ENCODE results near the gene FRMD6. TPM values are rescaled to one million over a fixed set of nuclear protein-coding genes. Genes with fewer than 3 reads are reported as not detected.
"Not testable (repeated sequence)": the region's sequence is repeated elsewhere in the genome, so short reads cannot be mapped to it uniquely, and the experiment has no call there.

The FRMD6 gene
- polyA plus RNA-seq, 1 experiment, result 507 TPM

GRCh38 chr14:51744372-51745130 lies 92.8 kb downstream of the FRMD6 start:
- DNase-seq (ENCODE audit: low read depth), result no peak
- ChIA-PET CTCF (no interaction called here), POLR2A (no interaction called here)
- Histone ChIP-seq H3K36me3 (ENCODE audit: control insufficient read depth, insufficient read depth, low read length) (no peaks in the 10 kb centered on the region), H3K27me3 (ENCODE audit: control insufficient read depth, insufficient read depth, low read length) (no peaks in the 10 kb centered on the region), H3K4me3 (ENCODE audit: low read depth, low read length) (no peak overlapping the region)
- no peak for TF ChIP-seq CTCF (IDR thresholded peaks at IDR 0.05; ENCODE audit: insufficient read depth, low read depth, low read length)

- H3K27me3 ChIP-seq (ENCODE audit: control insufficient read depth, insufficient read depth, low read length); H3K36me3 ChIP-seq (ENCODE audit: control insufficient read depth, insufficient read depth, low read length); POLR2A ChIA-PET; DNase-seq (ENCODE audit: low read depth); CTCF ChIA-PET; H3K4me3 ChIP-seq (ENCODE audit: low read depth, low read length): not testable (repeated sequence)
Measured at GRCh38 chr14:51746823-51747222, 95.1 kb downstream of the FRMD6 start.

- POLR2A ChIA-PET, result no interaction called here
- no peak overlapping the region for H3K4me3 ChIP-seq (ENCODE audit: low read depth, low read length)
- no peaks in the 10 kb centered on the region for H3K27me3 ChIP-seq (ENCODE audit: control insufficient read depth, insufficient read depth, low read length)
- CTCF ChIA-PET, result interaction anchor here (0.6 to 2.8 kb wide), 3 partner anchors 26 to 473 kb away, joined by 3 to 10 read pairs (median 6); no protein-coding TSS in a partner anchor
- no peaks in the 10 kb centered on the region for H3K36me3 ChIP-seq (ENCODE audit: control insufficient read depth, insufficient read depth, low read length)
- no peak for TF ChIP-seq CTCF (IDR thresholded peaks at IDR 0.05; ENCODE audit: insufficient read depth, low read depth, low read length)
- DNase-seq (ENCODE audit: low read depth), result no peak
Measured at GRCh38 chr14:51750542-51750941, 98.8 kb downstream of the FRMD6 start.

- POLR2A ChIA-PET; H3K27me3 ChIP-seq (ENCODE audit: control insufficient read depth, insufficient read depth, low read length); DNase-seq (ENCODE audit: low read depth); H3K4me3 ChIP-seq (ENCODE audit: low read depth, low read length); H3K36me3 ChIP-seq (ENCODE audit: control insufficient read depth, insufficient read depth, low read length): not testable (repeated sequence)
- CTCF ChIA-PET, result interaction anchor here (2.2 to 2.8 kb wide), 2 partner anchors 25 to 468 kb away, joined by 6 to 10 read pairs; no protein-coding TSS in a partner anchor
Measured at GRCh38 chr14:51751611-51752345, 100.1 kb downstream of the FRMD6 start.

GRCh38 chr14:51757756-51758155 lies 106.0 kb downstream of the FRMD6 start:
- CTCF ChIA-PET; DNase-seq (ENCODE audit: low read depth); POLR2A ChIA-PET; H3K4me3 ChIP-seq (ENCODE audit: low read depth, low read length); H3K27me3 ChIP-seq (ENCODE audit: control insufficient read depth, insufficient read depth, low read length); H3K36me3 ChIP-seq (ENCODE audit: control insufficient read depth, insufficient read depth, low read length): not testable (repeated sequence)

GRCh38 chr14:51759950-51760349 lies 108.2 kb downstream of the FRMD6 start:
- ChIA-PET CTCF (no interaction called here), POLR2A (no interaction called here)
- DNase-seq (ENCODE audit: low read depth), result no peak
- TF ChIP-seq CTCF (IDR thresholded peaks at IDR 0.05; ENCODE audit: insufficient read depth, low read depth, low read length), result no peak
- Histone ChIP-seq H3K4me3 (ENCODE audit: low read depth, low read length) (no peak overlapping the region), H3K36me3 (ENCODE audit: control insufficient read depth, insufficient read depth, low read length) (no peaks in the 10 kb centered on the region), H3K27me3 (ENCODE audit: control insufficient read depth, insufficient read depth, low read length) (no peaks in the 10 kb centered on the region)

GRCh38 chr14:51765726-51766125 lies 114.0 kb downstream of the FRMD6 start:
- POLR2A ChIA-PET; DNase-seq (ENCODE audit: low read depth); H3K4me3 ChIP-seq (ENCODE audit: low read depth, low read length); H3K27me3 ChIP-seq (ENCODE audit: control insufficient read depth, insufficient read depth, low read length); H3K36me3 ChIP-seq (ENCODE audit: control insufficient read depth, insufficient read depth, low read length): not testable (repeated sequence)
- CTCF ChIA-PET, result interaction anchor here (1.9 kb wide), 1 partner anchor 482 kb away, joined by 5 read pairs; no protein-coding TSS in a partner anchor

GRCh38 chr14:51766586-51766985 lies 114.9 kb downstream of the FRMD6 start:
- H3K4me3 ChIP-seq (ENCODE audit: low read depth, low read length); H3K27me3 ChIP-seq (ENCODE audit: control insufficient read depth, insufficient read depth, low read length); DNase-seq (ENCODE audit: low read depth); H3K36me3 ChIP-seq (ENCODE audit: control insufficient read depth, insufficient read depth, low read length); POLR2A ChIA-PET: not testable (repeated sequence)
- CTCF ChIA-PET, result interaction anchor here (0.8 to 1.9 kb wide), 2 partner anchors 10 to 483 kb away, joined by 4 to 5 read pairs; no protein-coding TSS in a partner anchor

GRCh38 chr14:51769261-51769660 lies 117.6 kb downstream of the FRMD6 start:
- H3K36me3 ChIP-seq (ENCODE audit: control insufficient read depth, insufficient read depth, low read length); POLR2A ChIA-PET; H3K4me3 ChIP-seq (ENCODE audit: low read depth, low read length); H3K27me3 ChIP-seq (ENCODE audit: control insufficient read depth, insufficient read depth, low read length); DNase-seq (ENCODE audit: low read depth); CTCF ChIA-PET: not testable (repeated sequence)
